ENCODE results near the gene MOCOS.

Gene MOCOS

DNA sequence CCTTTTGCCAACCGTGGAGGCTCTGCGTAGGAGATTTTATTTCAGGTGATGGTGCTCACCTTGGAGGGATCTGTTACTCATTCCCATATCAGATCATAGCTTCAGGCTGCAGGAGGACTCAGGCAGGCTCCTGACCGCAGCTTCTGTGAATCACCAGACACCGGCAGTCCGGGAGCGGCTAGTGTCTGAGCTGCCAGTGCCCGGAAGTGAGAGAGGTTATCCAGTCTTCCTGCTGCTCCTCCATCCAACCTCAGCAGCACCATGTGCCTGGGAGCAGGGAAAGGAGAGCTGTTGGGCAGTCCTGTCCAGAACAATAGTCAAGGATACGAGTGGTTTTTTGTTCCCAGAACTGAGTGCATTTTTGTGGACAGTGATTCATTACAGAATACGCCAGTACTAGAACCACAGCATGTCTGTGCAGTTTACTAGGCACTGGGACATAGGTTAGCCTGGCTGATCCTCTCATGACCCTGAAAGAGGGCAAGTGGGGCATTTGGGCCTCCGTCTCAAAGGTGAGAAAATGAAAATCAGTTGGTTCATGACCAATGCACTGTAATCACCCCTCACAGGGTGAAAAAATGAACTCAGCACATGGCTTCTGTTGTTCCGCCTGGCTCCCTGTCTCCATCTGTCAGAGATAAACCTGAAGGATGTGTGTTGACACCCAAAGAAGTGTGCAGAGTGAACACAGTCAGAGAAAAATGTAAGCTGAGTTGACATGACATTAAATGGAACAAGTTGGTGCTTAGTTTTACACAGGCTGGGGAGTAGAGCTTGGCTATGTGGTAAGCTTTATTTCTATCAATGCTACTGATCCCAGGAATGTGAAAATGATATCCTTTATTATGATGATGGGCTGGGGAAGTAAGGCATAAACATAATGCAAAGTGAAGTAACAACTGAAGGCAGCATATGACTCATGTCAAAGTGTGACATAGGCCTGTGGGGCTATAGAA lies 122.4 kb downstream of the MOCOS start:
- DNase-seq, result no peak

DNA sequence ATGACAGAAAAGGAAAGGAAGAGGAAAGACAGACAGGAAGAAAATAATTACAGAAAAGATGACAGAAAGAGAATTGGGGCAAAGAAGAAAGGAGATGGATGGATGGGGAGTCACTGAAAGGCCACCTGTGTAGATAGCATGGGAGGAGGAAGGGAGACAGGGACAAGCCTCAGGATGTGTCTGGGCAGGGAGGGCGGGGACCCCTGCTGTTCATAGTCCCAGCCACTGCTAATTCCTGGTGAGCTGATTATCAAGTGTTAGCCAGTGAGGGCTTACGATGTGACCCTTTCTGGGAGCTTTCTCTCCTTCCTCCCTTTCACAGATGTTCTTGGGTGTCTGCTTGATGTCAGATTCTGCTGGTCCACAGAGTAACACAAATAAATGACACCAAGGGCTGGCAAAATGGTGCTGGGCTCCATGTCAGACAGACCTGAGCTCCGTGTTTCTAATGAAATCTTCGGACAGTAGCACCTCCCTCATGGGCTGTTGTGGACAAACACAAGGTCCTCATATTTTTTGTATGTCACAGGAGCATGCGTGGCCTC lies 123.8 kb downstream of the MOCOS start:
- no peak for DNase-seq

DNA sequence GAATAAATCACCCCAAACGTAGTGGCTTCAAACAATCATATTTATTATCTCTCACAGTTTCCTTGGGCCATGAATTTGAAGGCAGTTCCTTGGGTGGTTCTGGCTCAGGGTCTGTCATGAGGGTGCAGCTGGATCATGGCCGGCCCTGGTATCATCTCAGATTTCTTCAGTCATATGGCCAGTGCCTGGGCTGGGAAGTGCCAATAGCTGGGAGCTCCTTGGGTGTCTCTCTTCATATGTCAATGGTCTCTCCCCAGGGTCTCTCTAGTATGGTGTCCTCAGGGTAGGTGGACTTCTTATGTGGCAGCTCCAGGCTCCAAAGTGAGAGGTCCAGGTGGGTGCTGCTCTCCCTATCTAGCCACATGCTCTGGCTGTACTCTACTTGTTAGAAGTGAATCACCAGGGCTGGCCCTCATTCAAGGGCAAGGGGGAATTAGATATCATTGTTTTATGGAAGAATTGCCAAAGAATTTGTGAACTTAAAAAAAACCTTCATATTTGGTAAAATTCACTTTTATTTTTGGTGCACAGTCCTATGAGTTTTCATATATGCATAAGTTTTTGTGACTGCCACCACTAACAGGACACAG lies 125.6 kb downstream of the MOCOS start:
- no peak for DNase-seq

DNA sequence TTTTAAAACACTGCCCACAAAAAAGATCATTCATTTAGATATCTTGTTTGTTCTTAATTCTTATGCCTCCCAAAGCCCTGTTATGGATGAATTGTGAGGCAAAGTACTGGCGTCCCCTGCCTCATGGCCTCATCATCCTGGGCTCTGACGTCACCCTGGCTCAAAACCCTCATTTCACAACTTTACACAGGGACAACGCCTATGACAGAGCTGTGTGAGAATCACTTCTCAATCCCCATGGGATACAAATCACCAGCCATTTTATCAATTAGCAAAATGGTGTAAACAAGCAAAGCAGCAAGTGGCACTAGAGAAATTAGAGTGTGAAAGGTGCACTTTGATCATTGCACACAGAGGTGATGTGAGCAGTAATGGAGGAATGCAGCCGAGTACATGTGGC lies 126.8 kb downstream of the MOCOS start:
- no peak for DNase-seq

DNA sequence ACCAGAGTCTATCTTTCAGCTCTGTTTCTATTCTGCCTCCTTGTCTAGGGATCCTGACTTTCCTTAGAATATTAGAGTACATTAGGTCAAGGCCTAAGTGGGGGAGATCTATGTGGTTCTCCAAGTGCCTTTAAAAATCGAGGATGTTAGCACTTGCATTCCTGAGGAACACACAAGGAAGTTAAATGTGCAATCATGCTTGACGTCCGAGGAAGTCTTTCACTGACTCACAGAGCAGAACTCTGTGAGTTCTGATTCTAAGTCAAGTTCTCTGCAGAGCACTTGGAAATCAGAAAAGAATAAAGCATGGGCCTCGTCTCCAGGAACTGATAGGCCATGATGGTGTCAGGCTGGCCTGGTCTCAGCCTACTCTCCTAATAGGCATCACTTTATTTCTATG lies 127.5 kb downstream of the MOCOS start:
- no peak for DNase-seq

DNA sequence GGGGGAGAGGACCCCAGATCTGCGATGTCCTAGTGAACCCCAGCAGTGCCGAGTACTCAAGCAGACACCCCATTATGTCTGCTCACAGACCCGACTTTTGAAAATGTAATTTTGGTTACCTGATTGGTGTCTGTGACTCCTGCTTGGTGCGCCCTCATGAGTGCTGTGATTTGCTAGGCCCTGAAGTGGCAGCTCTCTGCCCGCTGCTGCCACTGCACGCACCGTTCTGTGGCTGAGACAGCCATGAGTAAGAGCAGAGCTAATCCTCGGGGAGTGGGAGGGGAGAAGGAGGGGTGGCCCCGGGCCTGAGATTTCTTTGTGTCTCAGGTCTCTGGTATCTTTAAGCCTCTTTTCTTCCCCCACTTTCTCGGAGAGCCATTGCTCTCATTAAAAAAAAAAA lies 128.4 kb downstream of the MOCOS start:
- DNase-seq, result no peak

DNA sequence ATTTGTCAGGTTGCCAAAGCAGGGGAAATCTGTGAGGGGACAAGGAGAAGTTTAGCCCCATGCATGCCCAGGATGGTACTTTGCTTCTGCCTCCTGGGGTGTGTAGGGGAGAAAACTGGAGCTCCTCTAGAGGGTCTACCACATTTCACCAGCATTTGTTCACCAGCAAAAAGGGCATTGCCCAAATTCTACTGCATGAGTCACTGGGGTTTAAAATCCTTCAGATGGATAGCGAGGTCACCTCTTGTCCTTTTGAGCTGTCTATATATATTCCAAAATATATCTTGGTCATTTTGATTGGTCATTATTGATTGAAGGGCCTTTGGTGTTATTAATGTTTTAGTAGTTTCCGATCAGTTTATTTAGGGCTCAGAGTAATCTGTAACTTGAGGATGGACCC lies 128.9 kb downstream of the MOCOS start:
- DNase-seq, result no peak
